Activated CD4-positive, alpha-beta T cell treated with anti-CD3 and anti-CD28 coated beads, Interleukin-2, amount 10 ng/mL, durations not matched to agents 24 days and 14 days (primary cell): Measurements from ENCODE around the gene TRIM67. TPM values are rescaled to one million over a fixed set of nuclear protein-coding genes. Genes with fewer than 3 reads are reported as not detected.
"Not testable (repeated sequence)": the region's sequence is repeated elsewhere in the genome, so short reads cannot be mapped to it uniquely, and the experiment has no call there.

ENCODE experiments used
- DNase-seq: peaks from one replicate; pipeline ENCODE4 v3.0.0; 2022
- H3K27ac Mint-ChIP-seq: one replicate; pipeline ENCODE4 v1.8.0; 2022; ENCODE audit warnings: mild to moderate bottlenecking, mixed read lengths
- H3K27me3 Mint-ChIP-seq: one replicate; pipeline ENCODE4 v1.8.0; 2022; ENCODE audit warnings: mixed read lengths
- H3K36me3 Mint-ChIP-seq: one replicate; pipeline ENCODE4 v1.8.0; 2022; ENCODE audit warnings: low read depth, mild to moderate bottlenecking, mixed read lengths
- H3K4me1 Mint-ChIP-seq: one replicate; pipeline ENCODE4 v1.8.0; 2021; ENCODE audit warnings: mixed read lengths
- H3K4me3 Mint-ChIP-seq: one replicate; pipeline ENCODE4 v1.8.0; 2022; ENCODE audit warnings: mild to moderate bottlenecking, moderate library complexity, mixed read lengths
- H3K9me3 Mint-ChIP-seq: one replicate; pipeline ENCODE4 v1.8.0; 2021; ENCODE audit warnings: mixed read lengths
- intact Hi-C: fragments of 100-400 bp; cut with micrococcal nuclease; formaldehyde crosslinking; loops from one replicate; pipeline ENCODE4 v1.15.1; 2023
- total RNA-seq: library from RNA; stranded (reverse); gene quantifications from 2 replicates; pipeline ENCODE4 v1.2.3, GENCODE V29; 2022

TRIM67 gene
- total RNA-seq, 1 donor from 2014 or later: not detected

GRCh38 chr1:231212301-231212700 lies 50.4 kb downstream of the TRIM67 start:
- H3K27ac Mint-ChIP-seq, DNase-seq, H3K36me3 Mint-ChIP-seq, H3K27me3 Mint-ChIP-seq, H3K9me3 Mint-ChIP-seq, H3K4me3 Mint-ChIP-seq: not testable (repeated sequence)
- intact Hi-C loops: loop anchor here (5.0 to 10.0 kb wide), 3 partner anchors 178 to 570 kb away; partner anchors contain the start of genes C1orf198 and COG2
- H3K4me1 Mint-ChIP-seq: peaks cover 13% of the 10 kb centered on the region

GRCh38 chr1:231213831-231214573 lies 52.1 kb downstream of the TRIM67 start:
- peaks cover 7% of the 10 kb centered on the region for H3K27me3 Mint-ChIP-seq
- H3K4me1 Mint-ChIP-seq: peaks cover 13% of the 10 kb centered on the region
- DNase-seq: no peak
- no peak overlapping the region for H3K27ac Mint-ChIP-seq
- H3K9me3 Mint-ChIP-seq: no peaks in the 10 kb centered on the region
- intact Hi-C loops: loop anchor here (5.0 to 10.0 kb wide), 3 partner anchors 179 to 572 kb away; partner anchors contain the start of genes C1orf198 and COG2
- H3K36me3 Mint-ChIP-seq: no peaks in the 10 kb centered on the region
- H3K4me3 Mint-ChIP-seq: no peak overlapping the region

- intact Hi-C loops: loop anchor here (5.0 to 10.0 kb wide), 3 partner anchors 180 to 573 kb away; partner anchors contain the start of genes C1orf198 and COG2
- Mint-ChIP-seq H3K27ac (no peak overlapping the region), H3K36me3 (no peaks in the 10 kb centered on the region), H3K27me3 (peaks cover 7% of the 10 kb centered on the region), H3K9me3 (no peaks in the 10 kb centered on the region), H3K4me1 (peaks cover 13% of the 10 kb centered on the region), H3K4me3 (no peak overlapping the region)
- no peak for DNase-seq
Observed at GRCh38 chr1:231214918-231215680, 53.2 kb downstream of the TRIM67 start.

- no peak for DNase-seq
- H3K9me3 Mint-ChIP-seq: no peaks in the 10 kb centered on the region
- no peak overlapping the region for H3K4me3 Mint-ChIP-seq
- peaks cover 7% of the 10 kb centered on the region for H3K27me3 Mint-ChIP-seq
- intact Hi-C loops: loop anchor here (10.0 kb wide), 1 partner anchor 181 kb away; no protein-coding TSS in a partner anchor
- H3K4me1 Mint-ChIP-seq: peaks cover 13% of the 10 kb centered on the region
- H3K36me3 Mint-ChIP-seq: no peaks in the 10 kb centered on the region
- no peak overlapping the region for H3K27ac Mint-ChIP-seq
Observed at GRCh38 chr1:231215681-231216385, 54.0 kb downstream of the TRIM67 start.

GRCh38 chr1:231216498-231216897 lies 54.6 kb downstream of the TRIM67 start:
- intact Hi-C loops: loop anchor here (10.0 kb wide), 1 partner anchor 182 kb away; no protein-coding TSS in a partner anchor
- no peaks in the 10 kb centered on the region for H3K36me3 Mint-ChIP-seq

GRCh38 chr1:231217056-231217455 lies 55.2 kb downstream of the TRIM67 start:
- Mint-ChIP-seq H3K27ac (no peak overlapping the region), H3K4me1 (peaks cover 6% of the 10 kb centered on the region), H3K27me3 (peaks cover 7% of the 10 kb centered on the region), H3K9me3 (no peaks in the 10 kb centered on the region), H3K36me3 (no peaks in the 10 kb centered on the region), H3K4me3 (no peak overlapping the region)
- no peak for DNase-seq
- intact Hi-C loops: loop anchor here (10.0 kb wide), 1 partner anchor 182 kb away; no protein-coding TSS in a partner anchor

More at GRCh38 chr1:231216498-231216897, 54.6 kb downstream of the TRIM67 start:
- Mint-ChIP-seq H3K4me3 (no peak overlapping the region), H3K27me3 (peaks cover 7% of the 10 kb centered on the region), H3K27ac (no peak overlapping the region), H3K4me1 (peaks cover 12% of the 10 kb centered on the region), H3K9me3 (no peaks in the 10 kb centered on the region)
- no peak for DNase-seq

GRCh38 chr1:231218078-231218477 lies 56.2 kb downstream of the TRIM67 start:
- intact Hi-C loops: loop anchor here (10.0 kb wide), 1 partner anchor 183 kb away; no protein-coding TSS in a partner anchor
- DNase-seq: no peak
- no peak overlapping the region for H3K27ac Mint-ChIP-seq
- H3K27me3 Mint-ChIP-seq: peaks cover 3% of the 10 kb centered on the region
- no peak overlapping the region for H3K4me3 Mint-ChIP-seq
- H3K4me1 Mint-ChIP-seq: peaks cover 6% of the 10 kb centered on the region
- H3K9me3 Mint-ChIP-seq: no peaks in the 10 kb centered on the region
- H3K36me3 Mint-ChIP-seq: peaks cover 2% of the 10 kb centered on the region

- H3K27me3 Mint-ChIP-seq: peaks cover 3% of the 10 kb centered on the region
- peaks cover 8% of the 10 kb centered on the region for H3K36me3 Mint-ChIP-seq
- intact Hi-C loops: loop anchor here (10.0 kb wide), 1 partner anchor 185 kb away; no protein-coding TSS in a partner anchor
- H3K4me1 Mint-ChIP-seq: peaks cover 6% of the 10 kb centered on the region
- no peak overlapping the region for H3K4me3 Mint-ChIP-seq
- H3K9me3 Mint-ChIP-seq: no peaks in the 10 kb centered on the region
- H3K27ac Mint-ChIP-seq: no peak overlapping the region
- DNase-seq: no peak
Observed at GRCh38 chr1:231219422-231220401, 57.9 kb downstream of the TRIM67 start.

GRCh38 chr1:231220801-231221200 lies 58.9 kb downstream of the TRIM67 start:
- Mint-ChIP-seq H3K4me1 (peaks cover 3% of the 10 kb centered on the region), H3K27me3 (peaks cover 3% of the 10 kb centered on the region), H3K9me3 (no peaks in the 10 kb centered on the region), H3K36me3 (peaks cover 18% of the 10 kb centered on the region), H3K4me3 (no peak overlapping the region), H3K27ac (no peak overlapping the region)
- intact Hi-C loops: no loop called here
- DNase-seq: no peak

GRCh38 chr1:231226156-231226555 lies 64.3 kb downstream of the TRIM67 start:
- no peak for DNase-seq
- Mint-ChIP-seq H3K27me3 (no peaks in the 10 kb centered on the region), H3K9me3 (no peaks in the 10 kb centered on the region), H3K36me3 (peaks cover 50% of the 10 kb centered on the region), H3K4me1 (peaks cover 5% of the 10 kb centered on the region), H3K4me3 (no peak overlapping the region), H3K27ac (no peak overlapping the region)
- intact Hi-C loops: no loop called here

GRCh38 chr1:231231511-231231910 lies 69.7 kb downstream of the TRIM67 start:
- intact Hi-C loops: no loop called here

GRCh38 chr1:231232870-231233734 lies 71.2 kb downstream of the TRIM67 start:
- no peak for DNase-seq
- peaks cover 25% of the 10 kb centered on the region for H3K4me1 Mint-ChIP-seq
- no peak overlapping the region for H3K27ac Mint-ChIP-seq
- no peaks in the 10 kb centered on the region for H3K9me3 Mint-ChIP-seq
- peaks cover 41% of the 10 kb centered on the region for H3K36me3 Mint-ChIP-seq
- no peak overlapping the region for H3K4me3 Mint-ChIP-seq
- no peaks in the 10 kb centered on the region for H3K27me3 Mint-ChIP-seq
- intact Hi-C loops: no loop called here

More at GRCh38 chr1:231231511-231231910, 69.7 kb downstream of the TRIM67 start:
- peaks cover 42% of the 10 kb centered on the region for H3K36me3 Mint-ChIP-seq
- peaks cover 23% of the 10 kb centered on the region for H3K4me1 Mint-ChIP-seq
- no peaks in the 10 kb centered on the region for H3K9me3 Mint-ChIP-seq
- no peaks in the 10 kb centered on the region for H3K27me3 Mint-ChIP-seq
- H3K27ac Mint-ChIP-seq: no peak overlapping the region
- DNase-seq: no peak
- no peak overlapping the region for H3K4me3 Mint-ChIP-seq
